CD4-positive, alpha-beta T cell treated with Interferon alpha-2 for 1 hour (primary cell): ENCODE results near the gene RPL3.
"Not testable (repeated sequence)": the region's sequence is repeated elsewhere in the genome, so short reads cannot be mapped to it uniquely, and the experiment has no call there.

Experiments used
- DNase-seq, 2 donors: peaks; one replicate each; pipeline ENCODE4 v3.0.0-alpha.2; 2020 to 2022

Gene RPL3

DNA sequence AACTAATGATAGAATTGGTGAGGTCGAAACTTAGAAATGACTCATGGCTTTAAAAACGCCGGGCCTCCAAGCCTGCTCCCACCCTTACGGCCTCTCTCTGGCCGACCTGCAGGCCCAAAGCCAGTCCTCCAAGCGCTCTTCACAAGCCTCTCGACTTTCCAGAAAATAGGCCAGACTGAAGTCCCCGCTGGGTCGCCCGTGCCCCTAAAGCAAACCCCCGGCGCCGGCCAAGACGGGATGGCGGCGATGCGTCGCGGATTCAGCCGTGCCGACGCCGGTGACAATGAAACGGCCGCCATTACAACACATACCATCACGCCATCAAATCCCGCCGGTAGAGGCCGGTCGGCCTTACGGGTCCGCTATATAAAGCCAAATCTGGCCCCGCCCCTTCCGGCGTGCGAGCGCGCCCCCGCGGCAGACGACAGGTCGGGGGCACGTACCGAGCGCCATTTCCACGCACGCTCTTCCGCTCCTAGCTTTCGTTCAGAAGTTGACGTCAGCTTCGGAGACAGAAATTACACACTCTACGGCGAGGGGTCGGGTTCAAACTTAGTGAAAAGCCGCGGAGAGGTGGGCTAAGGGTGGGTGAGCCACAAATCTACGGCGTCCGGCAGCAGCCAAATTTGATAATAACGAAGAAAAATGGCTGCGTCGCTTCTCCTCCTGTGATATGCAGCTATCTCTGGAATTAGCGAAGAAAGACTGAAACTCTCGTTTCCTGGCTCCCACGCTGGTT, at the start of gene RPL3:
RPL3 (minus strand) TSS at position 340 of the 739 bp plus-strand sequence; CDS start at position 314, 26 bp downstream.
- DNase-seq = peak; percentile 98

DNA sequence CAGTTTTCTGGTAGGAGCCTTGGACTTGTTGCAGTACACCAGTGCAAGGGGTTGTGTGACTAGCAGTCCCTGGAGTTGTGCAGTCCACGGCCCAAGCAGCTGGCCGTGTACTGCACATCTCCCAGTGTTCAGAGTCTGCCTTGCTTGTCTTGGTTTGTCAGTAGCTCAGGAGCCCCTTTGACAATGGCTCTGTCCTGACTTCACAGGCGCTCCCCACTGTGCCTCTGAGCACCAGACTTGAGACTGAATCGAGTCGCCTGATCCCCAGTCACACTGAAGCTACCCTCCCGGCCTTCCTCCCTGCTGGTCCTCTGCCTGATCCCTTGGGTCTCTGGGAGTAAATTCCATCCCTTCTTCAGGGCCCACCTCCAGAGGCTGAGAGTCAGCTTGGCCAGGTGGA, 49.8 kb upstream of the RPL3 start:
- no peak for DNase-seq

DNA sequence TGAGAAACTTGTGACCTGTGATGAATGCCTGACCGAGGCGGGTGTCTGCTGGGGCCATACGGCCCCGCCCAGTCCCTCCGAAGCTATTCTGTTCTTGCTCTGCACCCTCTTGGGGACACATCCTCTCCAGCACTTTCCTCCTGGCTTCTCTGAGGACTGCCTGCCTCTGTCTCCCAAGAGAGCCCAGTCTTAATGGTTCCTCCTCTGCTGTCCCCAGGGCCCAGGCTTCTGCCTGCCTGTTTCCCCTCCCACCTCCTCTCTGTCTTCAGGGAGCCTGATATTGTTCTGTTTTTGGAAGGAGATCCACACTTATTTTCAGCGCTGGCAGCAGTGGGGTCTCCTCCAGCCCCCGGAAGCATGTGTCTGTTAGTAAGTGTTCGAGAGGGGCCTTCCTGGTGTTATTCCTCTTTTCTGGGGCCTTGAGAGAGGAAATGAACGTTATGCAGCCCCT, 49.1 kb upstream of the RPL3 start:
- no peak for DNase-seq

DNA sequence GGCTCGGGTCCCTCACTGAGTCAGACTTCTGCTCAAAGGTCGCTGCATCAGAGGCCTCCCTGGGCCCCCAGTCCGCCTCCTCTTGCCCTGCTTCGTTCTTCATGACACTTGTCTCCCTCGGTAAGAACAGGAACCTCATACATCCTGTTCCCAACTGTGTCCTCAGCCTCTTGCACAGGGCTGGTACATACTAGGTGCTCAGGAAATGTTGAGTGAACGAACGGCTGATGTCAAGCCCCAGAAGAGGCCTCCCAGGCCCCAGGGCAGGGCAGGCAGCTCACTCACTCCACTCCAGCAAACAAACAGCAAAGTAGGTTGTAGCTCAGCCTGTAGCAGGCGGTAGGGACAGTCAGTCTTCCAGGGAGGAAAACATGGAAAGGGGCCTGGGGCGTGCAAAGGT, 47.6 kb upstream of the RPL3 start:
- no peak for DNase-seq

DNA sequence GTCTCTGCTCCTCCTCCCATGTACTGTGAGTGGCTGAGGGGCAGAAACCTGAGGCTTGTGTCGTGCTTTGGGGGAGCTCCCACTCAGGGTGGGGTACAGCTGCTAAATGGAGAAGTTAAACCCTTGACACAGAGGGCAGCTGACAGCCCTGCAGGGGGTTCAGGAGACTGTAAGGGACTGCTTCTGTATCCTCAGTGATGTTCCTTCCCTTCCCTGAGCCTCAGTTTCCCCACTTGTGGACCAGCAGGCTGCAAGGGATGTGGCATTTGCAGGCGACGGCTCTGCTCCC, 46.0 kb upstream of the RPL3 start:
- no peak for DNase-seq

DNA sequence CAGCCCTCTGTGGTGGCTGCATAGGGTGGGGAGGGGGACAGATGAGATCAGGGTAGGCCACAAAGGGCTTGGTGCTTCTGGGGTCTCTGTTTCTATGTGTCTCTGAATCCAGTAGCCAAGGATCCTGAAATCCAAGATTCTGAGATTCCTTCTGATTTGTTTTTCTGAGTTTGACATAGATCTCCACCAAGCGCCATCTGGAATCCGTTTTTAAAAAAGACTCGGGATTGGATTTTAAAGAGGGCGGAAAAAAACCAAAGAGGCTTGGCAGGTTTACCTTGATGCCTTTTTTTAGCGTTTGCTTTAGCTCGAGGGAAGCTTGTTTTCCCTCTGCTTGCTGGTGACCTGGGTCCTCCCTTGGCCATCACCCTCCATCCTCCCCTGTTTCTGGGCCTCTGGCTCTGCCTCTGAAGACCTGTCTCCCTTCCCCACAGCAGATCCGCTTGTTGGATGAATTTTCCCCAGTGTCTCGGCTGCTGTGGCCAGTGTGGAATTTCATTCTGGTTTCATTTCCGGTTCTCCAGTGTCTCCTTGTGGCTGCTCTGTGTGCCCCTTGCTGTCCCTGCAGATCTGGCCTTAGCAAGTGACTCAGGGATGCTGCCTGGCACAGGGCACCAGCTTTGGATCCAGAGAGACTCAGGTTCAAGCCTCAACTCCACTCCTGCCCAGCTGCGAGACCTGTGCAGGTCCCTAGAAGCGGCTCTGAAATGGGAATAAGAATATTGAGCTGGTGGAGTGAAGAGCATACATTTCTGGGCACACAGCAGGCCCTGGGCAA, 45.5 kb upstream of the RPL3 start:
- no peak for DNase-seq

DNA sequence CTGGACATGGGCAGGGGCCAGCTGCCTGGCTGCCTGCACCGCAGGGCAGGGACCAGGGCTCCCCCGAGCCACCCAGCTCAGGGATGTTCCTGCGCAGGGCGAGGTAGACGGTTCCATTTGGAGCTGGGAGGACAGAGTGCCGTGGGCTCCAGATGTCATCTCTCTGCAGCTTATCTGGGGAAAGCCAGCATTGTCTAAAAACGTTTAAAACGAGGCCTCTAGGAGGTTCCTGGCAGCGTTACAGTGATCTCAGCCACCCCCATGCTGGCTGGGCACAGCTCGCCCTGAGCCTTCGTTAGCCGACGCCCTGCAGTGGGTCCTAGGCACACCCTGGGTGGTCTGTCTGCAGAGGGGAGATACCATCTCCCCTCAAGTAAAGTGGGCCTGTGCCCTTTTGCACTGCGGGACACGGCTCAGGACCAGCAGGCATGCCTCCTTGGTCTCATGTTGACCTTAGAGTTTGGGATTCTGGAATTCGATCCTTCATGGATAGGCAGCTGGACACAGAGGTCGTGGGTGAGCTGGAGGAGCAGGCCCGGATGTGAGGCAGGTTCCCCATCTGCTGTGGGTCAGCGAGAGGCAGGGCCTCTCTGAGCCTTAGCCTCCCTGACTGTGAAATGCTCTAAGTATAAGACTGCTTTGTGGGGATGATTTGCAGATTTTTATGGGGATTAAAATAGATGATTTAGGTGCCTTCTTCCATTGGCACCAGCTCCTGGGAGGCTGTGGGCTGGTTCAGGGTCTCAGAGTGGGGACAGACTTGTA, 44.5 kb upstream of the RPL3 start:
- no peak for DNase-seq

DNA sequence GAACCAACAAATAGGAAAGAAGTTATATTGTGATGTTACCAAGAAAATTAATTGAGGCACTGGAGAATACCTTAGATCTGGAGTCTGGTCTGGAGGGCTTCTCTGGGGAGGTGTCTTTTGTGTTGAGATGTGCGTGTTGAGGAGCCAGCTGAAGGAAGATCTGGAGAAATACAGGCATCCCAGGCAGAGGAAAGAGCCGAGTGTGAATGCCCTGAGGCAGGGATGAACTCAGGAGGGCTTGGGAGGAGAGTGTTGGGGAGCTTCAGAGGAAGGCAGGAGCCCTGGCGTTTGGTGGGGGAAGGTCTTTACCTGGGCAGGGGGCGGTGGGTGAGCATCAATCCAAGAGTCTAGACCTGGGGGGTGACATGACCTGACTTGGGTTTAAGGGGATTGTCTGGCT, 43.5 kb upstream of the RPL3 start:
- no peak for DNase-seq

DNA sequence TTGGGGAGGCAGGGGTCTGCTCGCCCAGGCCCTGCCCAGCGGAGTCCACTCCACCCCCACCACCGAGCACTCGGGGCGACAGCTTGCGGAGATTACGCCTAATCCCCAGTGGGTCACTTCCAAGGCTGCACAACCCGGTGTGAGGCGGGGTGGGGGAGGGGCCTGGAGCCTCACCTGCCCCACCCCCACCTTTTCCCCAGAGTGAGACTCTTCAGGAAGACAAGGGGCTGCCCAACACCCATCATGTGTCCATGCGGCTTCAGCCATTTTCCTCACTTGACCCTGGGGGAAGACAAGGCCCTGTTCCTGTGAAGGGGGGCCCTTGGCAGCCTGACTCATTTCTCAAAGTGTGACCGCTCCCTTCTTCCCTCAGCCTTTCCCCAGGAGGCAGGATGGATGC, 42.8 kb upstream of the RPL3 start:
- no peak for DNase-seq

DNA sequence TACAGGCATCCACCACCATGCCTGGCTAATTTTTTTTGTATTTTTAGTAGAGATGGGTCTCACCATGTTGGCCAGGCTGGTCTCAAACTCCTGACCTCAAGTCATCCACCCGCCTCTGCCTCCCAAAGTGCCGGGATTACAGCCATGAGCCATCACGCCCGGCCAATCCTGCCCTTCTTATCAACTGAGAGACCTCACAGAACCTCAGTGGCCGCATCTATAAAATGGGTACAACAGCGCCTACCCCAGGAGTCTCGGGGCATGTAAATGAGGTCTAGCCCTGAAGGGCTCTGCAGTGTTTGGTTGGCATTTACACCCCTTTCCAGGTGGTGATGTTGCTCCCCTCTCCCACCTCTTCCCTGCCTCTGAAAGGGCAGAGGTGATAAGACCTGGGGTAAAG, 42.1 kb upstream of the RPL3 start:
- no peak for DNase-seq

DNA sequence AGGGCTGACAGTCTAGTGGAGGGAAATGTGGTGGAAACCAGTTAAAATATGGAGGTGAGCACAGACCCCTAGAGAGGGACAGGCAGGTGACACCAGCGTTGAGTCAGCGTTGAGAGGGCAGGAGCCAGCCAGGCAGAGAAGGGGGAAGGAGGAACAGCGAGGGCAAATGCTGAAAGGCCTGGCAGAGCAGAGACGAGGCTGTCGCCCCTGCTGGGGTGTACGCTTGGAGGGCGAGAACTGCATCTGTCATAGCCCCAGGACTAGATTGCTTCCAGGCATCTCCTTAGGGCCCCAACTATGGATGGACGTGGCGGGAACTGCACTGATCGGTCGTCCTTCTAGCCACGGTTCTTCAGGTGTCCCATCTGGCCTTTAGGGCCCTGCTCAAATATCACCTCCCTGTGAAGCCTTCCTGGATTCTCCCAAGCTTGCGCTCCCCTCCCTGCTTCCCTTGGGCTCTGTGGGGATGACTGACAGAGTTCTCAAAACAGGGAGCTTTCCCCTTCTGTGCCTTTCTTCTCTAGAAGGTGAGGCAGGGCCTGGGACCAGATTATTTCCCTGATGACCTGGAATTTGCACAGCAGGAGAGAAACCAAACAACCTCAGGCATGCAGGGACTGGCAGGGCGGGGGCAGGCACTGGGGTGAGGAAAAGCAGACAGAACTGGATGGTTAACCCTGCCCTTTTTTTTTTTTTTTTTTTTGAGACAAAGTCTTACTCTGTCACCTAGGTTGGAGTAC, 41.4 kb upstream of the RPL3 start:
- no peak for DNase-seq

DNA sequence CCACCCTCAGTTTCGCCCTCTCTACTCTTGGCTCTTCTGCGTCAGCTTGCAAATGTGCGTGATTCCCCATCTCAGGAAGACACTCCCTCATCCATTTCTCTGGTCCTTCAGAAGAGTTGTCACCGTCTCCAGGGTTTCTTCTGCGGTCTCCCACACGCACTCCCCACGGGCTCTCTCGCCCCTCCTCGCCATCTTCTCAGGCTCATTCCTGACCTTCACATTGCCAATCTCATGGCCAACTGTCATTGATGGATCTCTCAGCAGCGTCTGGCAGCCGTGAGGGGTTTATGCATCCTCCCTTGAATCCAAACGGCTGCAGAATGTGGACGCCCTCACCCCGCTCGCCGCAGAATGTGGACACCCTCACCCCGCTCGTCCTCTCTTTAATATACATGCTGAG, 40.8 kb upstream of the RPL3 start:
- no peak for DNase-seq

DNA sequence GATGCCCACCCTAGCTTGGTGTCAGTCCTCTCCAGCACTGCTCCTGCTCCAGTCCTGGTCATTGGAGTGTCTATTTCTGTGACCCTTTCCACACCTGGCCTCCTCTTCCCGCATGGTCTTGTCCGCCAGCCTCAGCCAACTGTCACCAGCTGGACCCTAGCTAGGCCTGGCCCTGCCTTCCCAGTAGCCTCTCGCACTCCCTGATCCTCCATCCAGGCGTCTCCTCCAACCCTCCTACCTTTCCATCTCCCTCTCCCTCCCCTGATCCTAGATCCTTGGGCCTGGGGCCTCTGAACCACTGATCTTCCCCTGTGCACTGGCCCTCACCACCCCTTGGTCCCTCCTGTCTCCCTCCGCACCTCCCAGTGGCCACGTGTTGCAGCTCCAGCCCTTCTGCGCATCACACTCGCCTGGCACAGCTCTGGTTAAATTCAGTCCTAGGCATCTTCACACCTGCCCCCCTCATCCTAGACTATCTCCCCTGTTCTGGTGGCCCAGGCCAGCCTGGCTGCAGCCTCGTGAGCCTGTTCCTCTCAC, 40.3 kb upstream of the RPL3 start:
- no peak for DNase-seq

DNA sequence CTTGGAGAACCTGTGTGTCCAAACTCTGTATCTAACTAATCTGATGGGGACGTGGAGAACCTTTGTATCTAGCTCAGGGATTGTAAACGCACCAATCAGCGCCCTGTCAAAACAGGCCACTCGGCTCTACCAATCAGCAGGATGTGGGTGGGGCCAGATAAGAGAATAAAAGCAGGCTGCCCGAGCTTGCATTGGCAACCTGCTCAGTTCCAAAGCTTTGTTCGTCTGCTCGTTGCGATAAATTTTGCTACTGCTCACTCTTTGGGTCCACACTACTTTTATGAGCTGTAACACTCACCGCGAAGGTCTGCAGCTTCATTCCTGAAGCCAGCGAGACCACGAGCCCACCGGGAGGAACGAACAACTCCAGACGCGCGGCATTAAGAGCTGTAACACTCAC, 38.8 kb upstream of the RPL3 start:
- DNase-seq = not testable (repeated sequence)

DNA sequence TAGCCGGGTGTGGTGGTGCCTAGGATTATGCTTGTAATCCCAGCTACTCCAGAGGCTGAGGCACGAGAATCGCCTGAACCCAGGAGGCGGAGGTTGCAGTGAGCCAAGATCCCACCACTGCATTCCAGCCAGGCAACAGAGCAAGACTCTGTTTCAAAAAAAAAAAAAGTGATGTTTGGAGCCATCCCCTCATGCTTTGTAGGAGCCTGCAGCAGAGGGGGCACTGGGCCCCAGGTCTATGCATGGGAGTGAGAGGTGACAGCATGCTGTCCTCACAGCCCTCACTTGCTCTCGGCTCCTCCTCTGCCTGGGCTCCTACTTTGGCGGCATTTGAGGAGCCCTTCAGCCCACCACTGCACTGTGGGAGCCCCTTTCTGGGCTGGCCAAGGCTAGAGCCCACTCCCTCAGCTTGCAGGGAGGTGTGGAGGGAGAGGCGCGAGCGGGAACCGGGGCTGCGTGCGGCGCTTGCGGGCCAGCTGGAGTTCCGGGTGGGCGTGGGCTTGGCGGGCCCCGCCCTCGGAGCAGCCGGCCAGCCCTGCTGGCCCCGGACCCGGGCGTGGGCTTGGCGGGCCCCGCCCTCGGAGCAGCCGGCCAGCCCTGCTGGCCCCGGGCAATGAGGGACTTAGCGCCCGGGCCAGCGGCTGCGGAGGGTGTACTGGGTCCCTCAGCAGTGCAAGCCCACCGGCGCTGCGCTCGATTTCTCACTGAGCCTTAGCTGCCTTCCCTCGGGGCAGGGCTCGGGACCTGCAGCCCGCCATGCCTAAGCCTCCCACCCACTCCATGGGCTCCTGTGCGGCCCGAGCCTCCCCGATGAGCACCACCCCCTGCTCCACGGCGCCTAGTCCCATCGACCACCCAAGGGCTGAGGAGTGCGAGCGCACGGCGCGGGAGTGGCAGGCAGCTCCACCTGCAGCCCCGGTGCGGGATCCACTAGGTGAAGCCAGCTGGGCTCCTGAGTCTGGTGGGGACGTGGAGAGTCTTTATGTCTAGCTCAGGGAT, 38.0 kb upstream of the RPL3 start:
- DNase-seq = not testable (repeated sequence)

DNA sequence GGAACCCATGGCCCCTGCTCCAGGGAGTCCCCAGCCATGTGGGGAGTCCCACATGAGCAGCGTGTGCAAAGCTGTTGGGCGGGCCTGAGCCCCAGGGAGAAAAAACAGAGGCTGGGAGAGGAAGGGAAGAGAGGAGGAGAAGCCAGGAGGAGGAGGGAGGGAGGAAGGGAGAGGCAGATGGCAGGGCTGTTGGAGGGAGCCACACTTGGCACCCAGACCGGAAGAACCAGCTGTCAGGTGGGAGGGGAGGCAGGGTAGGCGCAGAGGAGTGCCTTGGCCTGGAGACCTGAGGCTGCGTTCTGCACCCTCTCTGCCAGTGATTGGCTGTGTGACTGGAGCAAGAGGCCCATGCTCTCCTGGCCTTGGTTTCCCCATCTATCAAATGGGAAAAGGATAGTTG, 37.0 kb upstream of the RPL3 start:
- no peak for DNase-seq

DNA sequence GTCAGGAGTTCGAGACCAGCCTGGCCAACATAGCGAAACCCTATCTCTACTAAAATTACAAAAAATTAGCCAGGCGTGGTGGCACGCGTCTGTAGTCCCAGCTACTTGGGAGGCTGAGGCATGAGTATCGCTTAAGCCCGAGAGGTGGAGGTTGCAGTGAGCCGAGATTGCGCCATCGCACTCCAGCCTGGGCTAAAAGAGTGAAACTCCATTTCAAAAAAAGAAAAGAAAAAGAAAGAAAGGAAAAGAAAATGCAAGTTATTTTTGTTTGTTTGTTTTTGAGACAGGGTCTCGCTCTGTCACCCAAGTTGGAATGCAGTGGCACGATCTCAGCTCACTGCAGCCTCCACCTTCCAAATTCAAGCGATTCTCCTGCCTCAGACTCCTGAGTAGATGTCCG, 36.4 kb upstream of the RPL3 start:
- not testable (repeated sequence) for DNase-seq

DNA sequence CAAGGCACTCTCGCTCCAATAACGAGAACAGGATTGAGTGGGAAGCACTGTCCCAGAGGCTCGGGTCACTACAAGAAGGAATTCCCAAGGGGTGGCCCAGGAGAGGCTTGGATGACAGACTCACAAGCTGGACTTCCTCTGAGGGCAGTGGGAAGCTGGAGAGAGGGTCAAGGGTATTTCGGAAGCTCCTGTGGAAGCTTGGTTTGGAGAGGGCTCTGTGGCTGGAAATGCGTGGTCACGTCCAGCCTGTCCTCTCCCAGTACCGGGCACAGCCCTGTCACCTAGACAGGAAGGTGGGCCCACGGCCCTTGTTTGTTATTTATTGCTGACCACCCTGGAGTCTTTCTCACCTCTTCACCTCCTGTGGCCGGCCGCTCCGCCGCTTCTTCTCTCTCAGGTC, 35.7 kb upstream of the RPL3 start:
- no peak for DNase-seq

DNA sequence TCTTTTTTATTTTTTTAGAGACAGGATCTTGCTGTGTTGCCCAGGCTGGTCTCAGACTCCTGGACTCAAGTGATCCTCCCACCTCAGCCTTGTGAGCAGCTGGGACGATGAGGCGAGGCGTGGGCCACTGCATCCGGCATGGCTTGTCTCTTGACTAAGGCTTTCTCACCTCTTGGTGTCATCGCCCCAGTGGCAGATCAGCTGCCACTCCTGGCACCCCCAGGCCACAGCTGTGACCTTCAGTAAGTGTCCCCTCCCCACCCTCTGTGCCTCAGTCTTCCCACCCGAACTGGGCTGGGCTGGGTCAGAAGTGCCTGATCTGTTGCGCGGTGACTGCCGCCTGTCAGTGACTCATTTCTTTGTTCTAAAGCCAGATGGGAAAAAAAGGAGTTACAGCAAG, 33.9 kb upstream of the RPL3 start:
- peak in 1 of 2 donors; percentile 23 for DNase-seq

DNA sequence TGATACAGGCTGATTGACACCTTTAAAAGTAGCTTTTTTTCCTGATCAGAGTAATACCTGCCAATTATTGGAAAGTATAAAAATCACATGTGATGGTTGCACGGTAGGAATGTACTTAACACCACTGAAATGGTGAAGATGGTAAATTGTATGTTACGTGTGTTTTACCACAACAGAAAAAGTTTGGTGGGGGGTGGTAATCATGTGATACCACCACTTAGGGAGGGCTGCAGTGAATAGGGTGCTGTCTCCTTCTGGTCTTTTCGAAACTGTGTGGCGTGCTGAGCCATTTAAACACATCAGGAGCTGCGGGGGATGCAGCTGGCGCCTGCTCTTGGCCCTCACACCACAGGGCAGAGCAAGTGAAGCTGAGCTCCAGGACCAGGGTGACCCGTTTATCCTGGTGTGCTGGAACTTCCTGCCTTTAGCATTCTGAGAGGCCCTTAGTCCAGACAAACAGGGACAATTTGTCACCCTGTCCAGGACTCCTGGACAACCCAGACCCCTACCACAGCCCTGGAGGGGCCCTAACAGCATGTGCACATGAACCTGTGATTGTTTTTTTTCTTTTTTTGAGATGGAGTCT, 33.0 kb upstream of the RPL3 start:
- no peak for DNase-seq

DNA sequence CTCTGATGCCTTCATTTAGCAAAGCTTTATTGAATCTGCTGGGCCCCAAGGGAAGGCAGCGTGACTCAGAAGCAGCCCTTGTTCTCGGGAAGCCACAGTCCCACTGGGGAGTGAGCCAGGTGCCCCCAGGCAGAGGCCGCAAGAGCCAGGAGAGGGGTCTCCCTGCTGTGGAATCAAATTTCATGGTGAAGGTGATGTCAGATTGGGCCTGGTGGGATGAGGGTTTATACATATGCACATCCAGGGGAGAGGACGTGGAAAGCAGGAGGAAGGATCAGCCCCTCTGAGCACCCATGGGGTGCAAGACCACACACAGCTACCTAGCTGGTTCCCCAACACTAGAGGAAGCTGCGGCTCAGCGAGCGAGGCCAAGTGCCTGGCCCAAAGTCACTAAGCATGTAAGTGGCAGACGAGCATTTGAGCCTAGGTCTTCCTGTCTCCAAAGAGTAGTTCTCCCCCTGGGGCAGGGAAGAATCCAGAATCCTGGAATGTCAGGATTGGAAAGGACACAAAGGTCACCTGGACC, 32.3 kb upstream of the RPL3 start:
- peak in 1 of 2 donors; percentile 26 for DNase-seq
